ENCODE measurements around the gene TFR2. TPM values are rescaled to one million over a fixed set of nuclear protein-coding genes. Genes with fewer than 3 reads are reported as not detected.

The TFR2 gene
- total RNA-seq, 1 experiment from 2014 or later, result not detected

Other genes starting within 250 kb of the TFR2 start
- gene ZCWPW1, start 212.8 kb downstream of the TFR2 start, total RNA-seq (2014; rRNA removed; shearing (Covaris generic)), result 1.1 and 1.2 TPM in 2 replicates
- gene MEPCE, start 211.7 kb downstream of the TFR2 start, total RNA-seq (2014; rRNA removed; shearing (Covaris generic)), result 18.2 and 25.6 TPM in 2 replicates
- 56.4 and 71.5 TPM in 2 replicates for gene PPP1R35, start 205.1 kb downstream of the TFR2 start, total RNA-seq (2014; rRNA removed; shearing (Covaris generic))
- 0.66 TPM in 1 of 2 replicates, not detected in the other for gene SPACDR, start 177.3 kb downstream of the TFR2 start, total RNA-seq (2014; rRNA removed; shearing (Covaris generic))
- gene TSC22D4, start 162.3 kb downstream of the TFR2 start, total RNA-seq (2014; rRNA removed; shearing (Covaris generic)), result 25.3 and 32.7 TPM in 2 replicates
- gene NYAP1, start 157.6 kb downstream of the TFR2 start, total RNA-seq (2014; rRNA removed; shearing (Covaris generic)), result 0.63 and 0.87 TPM in 2 replicates
- 15.6 and 24.2 TPM in 2 replicates for gene AGFG2, start 102.3 kb downstream of the TFR2 start, total RNA-seq (2014; rRNA removed; shearing (Covaris generic))
- 0.60 TPM in 1 of 2 replicates, not detected in the other for gene SAP25, start 67.7 kb downstream of the TFR2 start, total RNA-seq (2014; rRNA removed; shearing (Covaris generic))
- gene LRCH4, start 55.4 kb downstream of the TFR2 start, total RNA-seq (2014; rRNA removed; shearing (Covaris generic)), result 17.0 and 19.5 TPM in 2 replicates
- gene FBXO24, start 55.2 kb downstream of the TFR2 start, total RNA-seq (2014; rRNA removed; shearing (Covaris generic)), result 0.13 TPM in 1 of 2 replicates, not detected in the other
- 73.1 and 75.6 TPM in 2 replicates for gene PCOLCE, start 39.2 kb downstream of the TFR2 start, total RNA-seq (2014; rRNA removed; shearing (Covaris generic))
- gene MOSPD3, start 29.0 kb downstream of the TFR2 start, total RNA-seq (2014; rRNA removed; shearing (Covaris generic)), result 10.9 and 11.0 TPM in 2 replicates
- gene ACTL6B, start 14.9 kb upstream of the TFR2 start, total RNA-seq (2014; rRNA removed; shearing (Covaris generic)), result not detected in 2 replicates
- 63.4 and 70.6 TPM in 2 replicates for gene GNB2, start 32.2 kb upstream of the TFR2 start, total RNA-seq (2014; rRNA removed; shearing (Covaris generic))
- gene GIGYF1, start 52.7 kb upstream of the TFR2 start, total RNA-seq (2014; rRNA removed; shearing (Covaris generic)), result 9.9 and 15.5 TPM in 2 replicates
- gene POP7, start 64.6 kb upstream of the TFR2 start, total RNA-seq (2014; rRNA removed; shearing (Covaris generic)), result 56.0 and 72.0 TPM in 2 replicates
- gene EPO, start 78.9 kb upstream of the TFR2 start, total RNA-seq (2014; rRNA removed; shearing (Covaris generic)), result not detected in 2 replicates
- not detected in 2 replicates for gene ZAN, start 92.0 kb upstream of the TFR2 start, total RNA-seq (2014; rRNA removed; shearing (Covaris generic))
- 39.8 and 49.0 TPM in 2 replicates for gene EPHB4, start 186.0 kb upstream of the TFR2 start, total RNA-seq (2014; rRNA removed; shearing (Covaris generic))
- gene SLC12A9, start 211.2 kb upstream of the TFR2 start, total RNA-seq (2014; rRNA removed; shearing (Covaris generic)), result 15.2 and 17.8 TPM in 2 replicates
- gene TRIP6, start 225.8 kb upstream of the TFR2 start, total RNA-seq (2014; rRNA removed; shearing (Covaris generic)), result 88.0 and 95.9 TPM in 2 replicates
- gene SRRT, start 233.6 kb upstream of the TFR2 start, total RNA-seq (2014; rRNA removed; shearing (Covaris generic)), result 64.4 and 76.2 TPM in 2 replicates
- 3.1 and 3.7 TPM in 2 replicates for gene UFSP1, start 248.2 kb upstream of the TFR2 start, total RNA-seq (2014; rRNA removed; shearing (Covaris generic))

All from SJSA1 (cell line).